GM21723 (cell line): Measurements from ENCODE around the gene MACROD2.
"Not testable (repeated sequence)": the region's sequence is repeated elsewhere in the genome, so short reads cannot be mapped to it uniquely, and the experiment has no call there.

ENCODE experiments used
- ATAC-seq: cut with Tn5 transposase; IDR thresholded peaks from one replicate; pipeline ENCODE4 v1.9.1; 2021; ENCODE audit warnings: mild to moderate bottlenecking, moderate library complexity; ENCODE audit not compliant: unreplicated experiment

The MACROD2 gene

DNA sequence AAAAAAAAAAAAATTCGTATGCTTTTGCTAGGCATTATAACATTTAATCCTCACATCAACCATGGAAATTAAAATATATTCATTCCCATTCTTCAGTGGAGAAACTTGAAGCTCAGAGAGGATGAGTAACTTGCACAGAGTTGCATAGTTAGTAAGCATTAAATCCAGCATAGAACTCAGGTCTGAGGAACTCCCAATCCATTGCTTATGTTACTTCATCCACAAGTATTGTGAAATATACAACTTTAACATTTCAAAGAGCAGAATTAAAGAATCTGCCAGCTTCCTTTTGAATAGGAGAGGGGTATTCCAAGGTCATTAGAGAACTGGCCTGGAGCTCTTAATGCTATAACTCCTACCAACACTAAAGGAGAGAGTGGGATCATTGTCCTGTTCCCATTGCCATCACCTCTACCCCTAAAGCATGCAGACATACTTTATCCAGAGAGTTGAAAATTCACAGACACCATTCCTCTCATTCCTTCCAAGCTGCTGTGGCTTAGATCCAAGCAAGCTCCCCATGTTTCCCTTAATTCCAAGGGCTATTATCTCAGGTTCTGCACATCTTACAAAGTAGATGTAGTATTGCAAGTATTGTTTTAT lies 250.2 kb downstream of the MACROD2 start:
- ATAC-seq = no peak

DNA sequence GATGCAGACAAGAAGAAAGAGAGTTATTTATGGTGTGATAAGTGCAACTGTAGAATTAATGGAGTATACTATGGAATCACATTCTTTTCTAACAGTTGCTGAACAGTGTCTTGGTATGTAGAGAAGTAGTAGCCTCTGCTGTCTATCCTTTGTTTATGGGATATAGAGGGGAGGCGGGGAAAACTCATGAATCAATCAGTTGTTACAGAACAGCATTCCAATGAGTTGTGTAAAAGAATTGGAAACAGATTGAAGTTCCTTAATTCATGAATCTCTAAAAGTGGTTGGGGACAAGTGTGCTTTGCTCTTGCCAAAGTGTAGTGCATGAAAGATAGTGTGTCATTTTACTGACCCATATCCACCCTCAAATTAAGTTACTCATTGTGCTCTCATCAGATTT lies 264.4 kb downstream of the MACROD2 start:
- no peak for ATAC-seq

DNA sequence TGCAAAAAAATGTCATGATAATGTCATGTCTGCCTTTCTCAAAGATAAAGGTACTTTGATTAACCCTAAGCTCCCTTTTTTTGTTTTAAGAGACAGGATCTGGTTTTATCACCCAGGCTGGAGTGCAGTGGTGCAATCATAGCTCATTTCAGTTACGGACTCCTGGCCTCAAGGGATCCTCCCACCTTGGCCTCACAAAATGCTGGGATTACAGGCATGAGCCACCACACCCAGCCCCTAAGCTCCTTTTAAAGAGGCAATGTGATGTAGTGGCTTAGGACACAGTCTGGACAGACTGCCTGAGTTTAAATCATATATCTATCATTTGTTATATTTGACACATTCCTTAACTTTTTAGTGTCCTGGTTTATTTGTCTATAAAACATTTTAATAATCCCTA lies 265.1 kb downstream of the MACROD2 start:
- ATAC-seq = no peak

DNA sequence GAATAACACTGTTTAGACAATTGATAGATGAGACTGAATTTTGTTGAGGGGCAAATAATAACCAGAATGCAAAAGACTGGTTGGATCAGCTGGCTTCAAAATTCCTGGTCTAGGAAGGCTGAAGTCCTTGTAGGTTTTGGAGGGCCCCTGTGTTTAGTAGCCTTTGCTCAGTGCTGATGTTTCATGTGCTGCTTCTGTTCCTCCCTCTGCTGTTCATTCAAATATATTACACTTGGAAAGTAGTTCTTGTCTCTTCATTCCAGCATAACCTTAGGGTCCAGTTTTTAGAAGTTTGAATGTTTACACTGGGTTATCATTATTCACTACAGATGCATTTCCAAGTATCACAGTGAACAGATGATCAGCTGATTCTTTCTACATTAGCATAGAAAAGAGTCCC lies 269.6 kb downstream of the MACROD2 start:
- ATAC-seq = no peak

DNA sequence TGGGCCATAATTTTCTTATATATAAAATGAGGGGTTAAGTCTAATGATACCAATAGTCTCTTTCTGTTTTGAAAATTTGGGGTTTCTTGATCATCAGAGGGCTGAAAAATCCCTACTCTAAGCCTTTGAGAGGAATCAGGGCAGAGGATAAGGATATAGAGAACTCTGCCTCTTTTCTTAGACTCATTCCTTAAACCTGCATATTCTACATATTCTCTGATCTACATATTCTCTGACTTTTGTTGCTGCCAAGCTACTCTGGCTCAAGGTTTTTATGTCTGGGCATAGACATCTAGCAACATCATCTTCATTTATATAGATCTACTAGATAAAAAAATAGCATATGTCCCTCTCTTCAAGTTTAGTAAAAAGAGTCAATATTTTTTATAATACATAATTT lies 270.9 kb downstream of the MACROD2 start:
- no peak for ATAC-seq

DNA sequence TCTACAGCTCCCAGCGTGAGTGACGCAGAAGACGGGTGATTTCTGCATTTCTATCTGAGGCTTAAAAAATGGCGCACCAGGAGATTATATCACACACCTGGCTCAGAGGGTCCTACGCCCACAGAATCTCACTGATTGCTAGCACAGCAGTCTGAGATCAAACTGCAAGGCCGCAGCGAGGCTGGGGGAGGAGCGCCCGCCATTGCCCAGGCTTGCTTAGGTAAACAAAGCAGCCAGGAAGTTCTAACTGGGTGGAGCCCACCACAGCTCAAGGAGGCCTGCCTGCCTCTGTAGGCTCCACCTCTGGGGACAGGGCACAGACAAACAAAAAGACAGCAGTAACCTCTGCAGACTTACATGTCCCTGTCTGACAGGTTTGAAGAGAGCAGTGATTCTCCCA lies 275.4 kb downstream of the MACROD2 start:
- not testable (repeated sequence) for ATAC-seq

DNA sequence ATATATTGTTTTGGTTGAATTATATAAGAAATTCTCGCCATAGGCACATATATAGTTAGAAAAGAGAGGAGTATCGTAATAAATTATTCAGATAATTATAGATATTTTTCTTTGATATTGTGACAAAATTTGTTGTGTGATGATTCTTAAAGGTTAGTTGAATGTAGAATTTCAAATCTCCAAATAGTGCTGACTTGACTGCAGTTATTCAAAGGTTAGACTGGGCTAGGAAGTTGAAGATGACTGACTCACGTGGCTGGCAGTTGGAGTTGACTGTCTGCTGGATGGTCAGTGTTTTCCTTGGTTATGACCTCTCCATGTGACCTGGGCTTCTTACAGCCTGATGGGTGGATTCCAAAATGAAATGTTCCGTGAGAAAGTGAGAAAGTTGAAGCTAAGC lies 286.8 kb downstream of the MACROD2 start:
- no peak for ATAC-seq

DNA sequence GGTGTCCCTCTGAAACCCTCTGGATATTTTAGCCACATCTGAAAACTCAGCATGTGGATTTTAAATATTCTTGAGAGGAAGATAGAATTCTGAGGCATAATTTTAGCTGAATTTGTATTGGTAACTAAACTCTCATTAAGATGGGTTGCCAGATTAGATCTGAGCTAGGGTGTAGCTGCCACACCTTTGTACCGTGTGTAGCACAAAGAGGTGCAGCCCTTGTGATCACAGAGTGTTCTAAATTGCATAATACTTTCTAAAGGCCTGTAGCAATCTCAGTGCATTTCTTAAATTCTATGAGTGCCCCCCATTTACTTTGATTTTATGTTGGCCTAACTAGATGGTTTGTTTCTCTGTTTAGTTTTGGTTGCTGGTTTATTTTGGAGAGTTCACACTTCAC lies 289.1 kb downstream of the MACROD2 start:
- ATAC-seq = no peak

DNA sequence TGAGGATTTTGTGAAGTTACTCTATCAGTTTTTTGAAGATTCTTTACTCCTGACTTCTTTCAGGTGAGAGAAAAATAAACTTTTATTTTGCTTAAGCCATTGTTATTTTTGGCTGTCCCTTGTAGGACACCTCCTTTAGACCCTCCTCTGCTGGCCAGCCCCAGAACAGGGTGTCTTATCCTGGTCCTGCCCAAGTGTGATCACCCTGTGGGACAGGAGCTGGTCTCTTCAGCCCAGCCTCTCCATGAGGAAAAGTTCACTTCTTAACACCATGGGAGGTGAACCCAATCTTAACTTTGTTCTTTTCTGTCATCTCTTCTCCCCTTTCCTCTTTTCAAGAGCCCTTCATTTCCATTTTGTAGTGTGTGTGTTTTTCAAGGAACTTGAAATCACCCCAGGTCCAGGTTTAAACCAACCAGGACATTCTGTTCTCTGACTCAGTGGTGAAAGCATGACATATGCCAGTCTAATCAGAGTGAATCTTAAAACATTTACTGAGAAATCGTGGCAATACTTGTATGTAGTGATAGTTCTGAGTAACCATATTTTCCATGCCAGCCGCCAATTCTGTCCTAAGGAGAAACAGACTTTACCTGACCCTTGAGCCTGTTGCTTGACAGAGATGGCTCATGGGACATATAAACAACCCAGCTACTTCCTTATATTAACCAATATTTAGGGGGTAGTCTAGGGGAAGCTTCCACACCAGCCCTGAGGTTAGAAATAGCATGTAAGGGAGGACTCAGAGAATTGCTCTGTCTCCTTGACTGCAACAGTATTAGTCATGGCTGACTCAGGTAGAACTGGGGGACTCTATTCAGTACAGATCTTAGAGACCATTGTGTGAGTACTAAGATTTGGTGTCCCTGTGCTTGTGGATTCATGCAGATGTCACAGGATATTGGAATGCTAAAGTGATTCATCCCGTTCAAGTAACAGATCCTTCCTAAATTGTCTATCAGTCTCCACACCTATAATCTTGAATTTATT lies 293.3 kb downstream of the MACROD2 start:
- no peak for ATAC-seq

DNA sequence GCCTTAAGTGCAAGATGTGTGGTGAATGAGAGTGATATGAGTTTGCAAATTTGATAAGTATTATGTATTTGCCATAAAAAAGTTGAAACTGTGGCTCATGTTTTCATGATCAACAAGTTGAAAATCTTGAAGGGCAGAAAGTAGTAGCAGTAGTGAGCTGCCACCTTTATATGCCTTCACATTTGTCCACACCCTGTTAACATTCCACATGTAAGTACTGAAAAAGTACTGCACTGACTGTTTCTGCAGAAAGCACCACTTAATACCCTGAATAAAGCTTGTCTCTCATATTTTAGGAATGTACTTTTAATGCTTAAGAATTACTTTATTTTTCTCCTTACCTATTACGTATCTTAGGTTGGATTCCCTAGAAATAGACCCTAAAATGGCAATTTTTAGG lies 296.2 kb downstream of the MACROD2 start:
- ATAC-seq = no peak

DNA sequence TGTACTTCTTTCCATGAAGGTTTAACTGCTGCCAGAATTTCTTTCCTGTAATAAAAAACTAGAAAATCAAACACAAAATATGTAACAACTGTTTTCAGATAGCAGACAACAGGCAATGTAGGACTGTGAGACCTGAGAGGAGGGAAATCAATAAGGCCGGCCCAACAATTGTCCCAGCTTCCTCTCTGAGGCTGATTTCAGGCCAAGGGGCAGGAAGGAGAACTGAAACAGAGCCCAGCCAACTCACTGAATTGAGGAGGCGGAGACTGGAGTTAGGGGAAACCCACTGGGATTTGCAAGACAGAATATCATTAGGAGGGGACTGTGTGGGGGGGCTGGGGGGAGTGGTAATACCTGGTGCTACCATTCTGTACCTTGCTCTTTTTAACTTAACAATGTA lies 299.9 kb downstream of the MACROD2 start:
- no peak for ATAC-seq

DNA sequence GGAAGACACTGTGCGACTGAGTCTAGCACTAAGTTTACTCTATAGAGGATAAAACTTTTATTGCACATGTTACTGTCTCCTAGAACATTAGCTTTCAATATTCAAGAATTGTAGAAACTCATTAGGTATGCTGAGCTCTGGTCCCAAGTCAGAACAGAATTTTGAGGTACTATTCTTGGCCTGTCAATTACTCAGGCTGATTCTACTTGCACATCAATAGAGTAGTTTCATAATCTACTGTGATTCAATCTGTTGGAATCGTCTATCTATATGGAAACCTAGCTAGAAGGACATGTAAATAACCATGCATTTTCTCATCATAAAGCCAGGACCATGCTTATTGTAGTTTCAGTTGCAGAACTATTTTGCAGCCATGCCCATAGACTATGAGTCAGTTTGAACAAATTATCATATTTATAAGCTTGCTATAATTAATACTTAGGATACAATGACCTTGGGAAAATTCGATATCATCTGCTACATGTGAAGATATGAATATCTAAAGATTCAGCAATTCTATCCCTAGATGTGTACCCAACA lies 300.5 kb downstream of the MACROD2 start:
- ATAC-seq = no peak

DNA sequence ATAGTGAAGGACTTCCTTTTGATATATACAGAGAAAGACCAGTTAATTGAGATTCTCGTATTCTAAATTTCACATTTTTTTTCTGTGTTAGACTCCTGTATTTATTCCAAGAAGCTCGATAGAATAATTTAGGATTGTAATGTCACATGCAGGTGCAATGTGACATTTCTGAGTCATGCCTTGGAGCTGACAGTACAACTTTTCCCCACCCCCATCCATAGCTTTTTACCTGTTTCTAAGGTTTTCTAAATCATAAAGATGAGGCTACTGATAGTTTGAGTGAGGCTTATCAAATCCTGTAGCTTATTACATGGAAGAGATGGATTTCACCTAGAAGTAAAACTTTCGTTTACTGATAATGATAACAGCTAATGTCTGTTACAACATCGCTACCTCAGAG lies 304.5 kb downstream of the MACROD2 start:
- ATAC-seq = no peak

DNA sequence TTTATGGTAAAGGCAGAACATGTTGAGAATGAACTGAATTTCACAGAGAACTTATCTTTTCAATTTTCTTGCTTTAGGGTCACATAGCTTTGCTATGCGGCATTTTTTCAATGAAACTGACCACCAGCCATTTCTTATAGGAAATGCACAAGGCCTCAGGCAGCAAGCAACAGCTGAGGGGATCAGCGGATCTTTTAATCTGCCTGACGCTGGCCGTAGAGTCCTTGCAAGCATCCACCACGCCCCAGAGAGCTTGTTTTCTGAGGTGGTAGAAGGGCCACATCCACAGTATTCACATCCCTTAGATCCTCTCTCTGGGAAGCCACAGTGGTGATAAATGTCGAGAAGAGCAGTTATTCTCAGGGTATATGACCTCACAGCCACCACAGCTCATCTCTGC lies 307.8 kb downstream of the MACROD2 start:
- no peak for ATAC-seq

DNA sequence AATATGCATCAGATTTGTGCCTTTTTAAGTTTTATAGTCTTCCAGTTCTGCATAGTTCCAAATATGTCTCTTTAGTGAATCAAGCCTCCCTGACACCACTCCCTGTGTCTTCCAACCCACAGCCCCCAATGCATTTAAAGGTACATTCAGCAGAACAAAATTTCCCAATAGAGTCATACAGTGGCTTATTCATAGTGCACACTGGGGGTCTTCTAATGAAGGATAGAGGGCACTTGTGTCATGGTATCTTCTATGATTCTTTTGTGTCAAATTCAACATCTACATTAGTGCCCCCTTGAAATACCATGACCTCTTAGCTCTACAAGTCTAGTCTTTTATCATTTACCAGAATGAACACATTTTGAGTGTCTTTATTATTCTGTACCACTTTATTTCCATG lies 308.3 kb downstream of the MACROD2 start:
- no peak for ATAC-seq

DNA sequence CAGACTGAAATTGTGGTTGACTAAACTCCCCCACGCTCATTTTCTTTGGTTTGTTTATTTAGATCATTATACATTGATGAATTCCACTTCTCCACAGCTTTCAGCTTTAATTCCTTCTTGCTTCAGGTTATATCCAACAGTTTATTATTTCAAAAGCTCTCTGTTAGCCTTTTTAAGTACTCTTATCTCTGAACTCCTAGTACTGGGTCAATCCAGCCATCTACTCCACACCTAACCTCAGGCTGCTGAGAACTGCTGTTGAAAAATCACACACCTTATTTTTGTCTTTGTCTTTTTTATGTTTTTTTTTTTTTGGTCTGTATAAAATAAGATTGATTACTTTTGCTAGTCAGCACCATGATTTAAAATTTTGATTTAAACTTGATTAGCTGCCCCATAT lies 309.2 kb downstream of the MACROD2 start:
- no peak for ATAC-seq

DNA sequence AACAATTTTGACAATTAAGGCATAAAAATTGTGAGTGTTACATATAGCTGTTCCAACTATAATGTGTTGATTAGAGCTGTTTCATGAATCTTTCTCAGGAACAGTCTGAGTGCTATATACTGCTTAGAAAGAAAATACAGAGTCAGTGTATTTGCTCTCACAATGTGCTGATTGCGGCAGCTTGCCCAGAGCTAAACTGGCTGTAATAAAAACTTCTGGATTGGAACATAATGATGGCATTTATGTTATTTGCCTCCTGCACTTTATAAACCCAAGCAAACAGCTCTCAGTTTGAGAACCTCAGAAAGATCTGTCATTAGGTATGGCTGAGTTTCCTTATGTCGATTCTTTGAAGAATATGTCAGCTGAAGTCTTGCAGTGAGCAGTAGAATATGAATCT lies 312.6 kb downstream of the MACROD2 start:
- ATAC-seq = no peak

DNA sequence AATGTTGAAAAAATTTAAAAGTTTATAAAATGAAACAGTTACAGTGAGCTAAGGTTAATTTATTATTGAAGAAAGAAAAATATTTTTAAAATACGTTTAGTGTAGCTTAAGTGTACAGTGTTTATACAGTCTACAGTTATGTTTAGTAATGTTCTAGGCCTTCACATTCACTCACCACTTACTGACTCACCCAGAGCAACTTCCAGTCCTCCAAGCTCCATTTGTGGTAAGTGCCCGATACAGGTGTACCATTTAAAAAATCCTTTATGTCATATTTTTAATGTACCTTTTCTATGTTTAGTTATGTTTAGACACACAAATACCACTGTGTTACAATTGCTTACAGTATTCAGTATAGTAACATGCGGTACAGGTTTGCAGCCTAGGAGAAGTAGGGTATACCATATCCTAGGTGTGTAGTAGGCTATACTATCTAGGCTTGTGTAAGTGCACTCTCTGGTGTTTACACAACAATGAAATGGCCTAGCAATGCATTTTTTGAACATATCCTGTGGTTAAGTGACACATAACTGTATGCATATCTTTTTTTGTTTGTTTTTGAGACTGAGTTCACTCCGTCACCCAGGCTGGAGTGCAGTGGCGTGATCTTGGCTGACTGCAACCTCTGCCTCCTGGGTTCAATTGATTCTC lies 315.8 kb downstream of the MACROD2 start:
- ATAC-seq = no peak

DNA sequence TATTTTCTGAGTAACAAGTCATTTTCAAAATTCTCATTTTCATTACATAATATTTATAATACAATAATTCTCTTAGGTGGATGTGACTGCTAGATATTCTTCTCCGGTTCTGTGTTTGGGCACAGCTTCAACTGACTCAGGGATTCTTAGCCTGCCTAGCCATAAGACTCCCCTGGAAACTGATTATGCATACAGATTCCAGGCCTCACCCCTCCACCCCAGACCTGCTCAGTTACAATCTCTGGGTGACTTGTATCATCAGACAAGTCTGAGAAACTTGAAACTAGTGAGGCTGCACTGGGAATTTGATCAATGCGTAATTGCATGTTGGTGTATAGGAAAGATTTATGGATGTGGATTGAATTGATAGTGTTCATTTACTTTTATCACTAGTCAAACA lies 316.7 kb downstream of the MACROD2 start:
- no peak for ATAC-seq

DNA sequence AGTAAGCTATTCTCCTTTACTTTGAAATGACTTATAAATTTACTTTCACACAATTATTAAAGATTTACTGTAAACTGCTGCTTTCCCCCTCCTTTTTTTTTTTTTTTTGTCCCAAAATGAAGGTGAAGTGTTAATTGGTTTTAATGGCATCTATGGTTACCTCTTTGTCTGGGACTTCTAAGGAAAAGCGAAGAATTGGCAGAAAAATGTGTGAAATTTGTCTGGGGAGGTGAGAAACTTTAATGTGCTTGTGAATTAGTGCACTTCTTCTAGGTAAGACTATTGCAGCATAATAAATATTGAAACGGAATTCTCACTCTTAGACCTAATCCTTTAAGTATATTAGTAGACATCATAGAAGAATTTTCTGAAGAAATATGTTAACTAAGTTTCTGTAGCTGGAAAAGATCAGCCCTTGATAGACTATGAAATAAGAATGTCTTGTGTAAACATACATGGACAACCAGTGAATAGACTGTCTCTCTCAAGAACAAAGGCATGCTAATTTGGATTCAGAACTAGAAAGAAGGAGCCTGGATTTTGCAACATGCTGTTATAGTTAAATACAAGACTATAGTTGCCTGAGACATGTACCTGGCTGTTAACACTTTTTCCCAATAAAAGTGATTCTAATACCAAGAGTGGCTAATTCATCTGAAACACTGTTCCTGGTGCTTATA lies 318.2 kb downstream of the MACROD2 start:
- ATAC-seq = no peak

DNA sequence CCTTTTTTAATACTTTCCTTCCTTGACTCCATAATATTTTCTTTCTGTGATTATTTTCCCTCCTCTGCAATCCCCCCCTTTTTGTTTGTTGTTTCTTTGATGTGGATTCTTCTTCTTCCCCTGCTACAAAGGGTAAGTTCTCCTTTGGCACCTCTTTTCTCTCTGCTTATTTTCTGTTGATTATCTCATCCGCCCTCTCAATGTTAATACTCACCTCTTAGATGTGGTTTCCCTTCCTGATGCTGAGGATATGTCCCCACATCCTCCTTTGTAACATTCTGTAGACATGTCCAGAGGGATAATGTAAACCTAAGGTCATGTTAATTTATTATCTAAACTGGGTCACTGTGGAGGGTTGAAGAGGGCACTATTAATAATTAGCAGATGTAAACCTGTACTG lies 324.4 kb downstream of the MACROD2 start:
- ATAC-seq = no peak
